Measurements from ENCODE around the gene DRC7.

DNA sequence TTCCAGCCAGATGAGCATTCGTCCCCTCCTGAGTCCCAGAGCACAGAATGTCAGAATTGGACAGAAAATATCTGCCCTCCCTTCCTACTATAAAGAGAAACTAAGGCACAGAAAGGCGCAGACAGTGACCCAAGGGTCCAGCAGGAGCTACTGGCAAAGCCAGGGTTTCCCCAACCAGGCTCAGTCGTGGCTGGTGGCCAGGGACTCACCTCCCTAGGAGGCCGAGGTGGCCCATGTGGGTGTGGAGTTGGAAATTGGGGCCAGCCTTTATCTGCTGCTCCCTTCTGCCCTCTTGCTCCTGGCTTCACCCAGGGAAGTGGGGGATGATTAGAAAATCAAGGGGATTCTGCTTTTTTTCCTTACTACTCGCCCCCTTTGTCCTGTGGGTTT is 1.1 kb downstream of the DRC7 start:
- TF ChIP-seq POLR2AphosphoS5 (IDR thresholded peaks at IDR 0.05; ENCODE audit: borderline replicate concordance, low read depth, low read length): no peak
- no peak for TF ChIP-seq FOXP2 (optimal IDR thresholded peaks at IDR 0.05; ENCODE audit: control extremely low read depth, extremely low read length, insufficient read depth)
